OCI-LY7 (cell line): Measurements from ENCODE around the gene AATF.

ENCODE experiments used
- EZH2phosphoT487 ChIP-seq: fragments of 200-600 bp; sonication (generic); IDR thresholded peaks from 2 replicates; pipeline ENCODE4 v1.6.1; 2018; ENCODE audit warnings: low read depth, borderline replicate concordance, mild to moderate bottlenecking, mixed run types, antibody characterized with exemption, low read length, moderate library complexity, mixed read lengths
- TF ChIP-seq, protein P1 (sequence below): fragments of 200-600 bp; sonication (generic); conservative IDR thresholded peaks from 2 replicates; pipeline ENCODE4 v1.5.1; 2014; ENCODE audit warnings: mild to moderate bottlenecking, antibody characterized with exemption, low read length, moderate library complexity, mixed read lengths

DNA sequence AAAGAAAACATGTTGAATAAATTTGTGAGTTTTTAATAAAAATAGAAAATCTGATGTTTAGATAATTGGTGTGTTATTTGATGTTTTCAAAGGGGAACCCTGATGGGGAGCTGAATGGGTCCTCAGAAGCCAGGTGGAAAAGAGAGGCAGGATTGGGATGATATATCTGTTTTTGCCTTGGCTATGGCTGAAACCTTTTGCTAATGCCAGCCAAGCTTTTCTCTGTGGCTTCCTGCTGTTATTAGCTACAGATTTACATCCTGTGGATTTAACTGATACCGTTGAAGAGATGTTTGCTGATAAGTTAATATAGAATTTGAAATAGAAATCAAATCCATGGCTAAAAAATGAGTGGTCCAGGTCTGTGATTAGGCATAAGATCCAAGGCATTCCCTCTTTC lies 4.2 kb upstream of the AATF start:
- TF ChIP-seq, protein P1, sequence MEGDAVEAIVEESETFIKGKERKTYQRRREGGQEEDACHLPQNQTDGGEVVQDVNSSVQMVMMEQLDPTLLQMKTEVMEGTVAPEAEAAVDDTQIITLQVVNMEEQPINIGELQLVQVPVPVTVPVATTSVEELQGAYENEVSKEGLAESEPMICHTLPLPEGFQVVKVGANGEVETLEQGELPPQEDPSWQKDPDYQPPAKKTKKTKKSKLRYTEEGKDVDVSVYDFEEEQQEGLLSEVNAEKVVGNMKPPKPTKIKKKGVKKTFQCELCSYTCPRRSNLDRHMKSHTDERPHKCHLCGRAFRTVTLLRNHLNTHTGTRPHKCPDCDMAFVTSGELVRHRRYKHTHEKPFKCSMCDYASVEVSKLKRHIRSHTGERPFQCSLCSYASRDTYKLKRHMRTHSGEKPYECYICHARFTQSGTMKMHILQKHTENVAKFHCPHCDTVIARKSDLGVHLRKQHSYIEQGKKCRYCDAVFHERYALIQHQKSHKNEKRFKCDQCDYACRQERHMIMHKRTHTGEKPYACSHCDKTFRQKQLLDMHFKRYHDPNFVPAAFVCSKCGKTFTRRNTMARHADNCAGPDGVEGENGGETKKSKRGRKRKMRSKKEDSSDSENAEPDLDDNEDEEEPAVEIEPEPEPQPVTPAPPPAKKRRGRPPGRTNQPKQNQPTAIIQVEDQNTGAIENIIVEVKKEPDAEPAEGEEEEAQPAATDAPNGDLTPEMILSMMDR = no peak
- no peak for TF ChIP-seq EZH2phosphoT487
